K562 (cell line): Measurements from ENCODE around the gene AASDH. TPM values are rescaled to one million over a fixed set of nuclear protein-coding genes. Genes with fewer than 3 reads are reported as not detected.

Experiments used
- BACH1 ChIP-seq: fragments of 200-800 bp; sonication (Bioruptor generic); IDR thresholded peaks from 2 replicates; pipeline ENCODE4 v1.6.1; 2016; ENCODE audit warnings: missing genetic modification characterization, missing compliant biosample characterization
- CBX2 ChIP-seq: fragments of 200-600 bp; sonication (generic); IDR thresholded peaks from one replicate; pipeline ENCODE4 v1.6.1; 2012; ENCODE audit warnings: mild to moderate bottlenecking, low read length, inconsistent platforms; ENCODE audit not compliant: insufficient read depth, poor library complexity, severe bottlenecking
- COPS2 ChIP-seq: fragments of 450-650 bp; conservative IDR thresholded peaks from 2 replicates; pipeline ENCODE4 v1.6.1; 2016; ENCODE audit warnings: mild to moderate bottlenecking, moderate library complexity
- CSDE1 ChIP-seq, 2 experiments: fragments of 450-650 bp; IDR thresholded peaks; 2 replicates each; pipeline ENCODE4 v1.6.1; 2016; ENCODE audit warnings: mild to moderate bottlenecking in 1 of 2
- EHMT2 ChIP-seq: fragments of 450-650 bp; IDR thresholded peaks from 2 replicates; pipeline ENCODE4 v1.6.1; 2018; ENCODE audit warnings: antibody characterized with exemption
- ERF ChIP-seq: fragments of 450-650 bp; formaldehyde crosslinking; IDR thresholded peaks from 2 replicates; pipeline ENCODE4 v1.4.0; 2020; ENCODE audit warnings: mild to moderate bottlenecking, mixed read lengths
- FOXP1 ChIP-seq: sonication (generic); formaldehyde crosslinking; IDR thresholded peaks from 2 replicates; pipeline ENCODE4 v1.8.0; 2022; ENCODE audit warnings: mild to moderate bottlenecking, missing genetic modification reagents
- HMGN3 ChIP-seq: IDR thresholded peaks from 2 replicates; pipeline ENCODE4 v1.6.1; 2011; ENCODE audit warnings: borderline replicate concordance, low read depth, mild to moderate bottlenecking, mixed read lengths, low read length; ENCODE audit not compliant: insufficient read length; ENCODE audit errors: extremely low read depth
- MYC ChIP-seq, 2 experiments: fragments of 250-450 bp in 1 of 2; sonication (Bioruptor Pico) in 1 of 2; IDR thresholded peaks; 2 replicates each; pipeline versions ENCODE4 v1.5.1 to v1.6.1; 2012 to 2021; ENCODE audit warnings: low read depth in 2 of 2, borderline replicate concordance in 1 of 2, improper control_type of control experiment in 1 of 2, low read length in 1 of 2, mild to moderate bottlenecking in 1 of 2, moderate library complexity in 1 of 2
- PPARD ChIP-seq: fragments of 250-450 bp; sonication (Bioruptor Pico); IDR thresholded peaks from 2 replicates; pipeline ENCODE4 v1.8.0; 2022; ENCODE audit warnings: inconsistent platforms, mild to moderate bottlenecking, moderate library complexity
- RBM15 ChIP-seq: fragments of 200-400 bp; formaldehyde crosslinking; IDR thresholded peaks from 2 replicates; pipeline ENCODE4 v1.6.1; 2018; ENCODE audit warnings: mild to moderate bottlenecking, low read length, moderate library complexity; ENCODE audit not compliant: insufficient read depth
- RFX7 ChIP-seq: fragments of 250-450 bp; sonication (Bioruptor Pico); IDR thresholded peaks from 2 replicates; pipeline ENCODE4 v1.5.1; 2021; ENCODE audit warnings: mild to moderate bottlenecking
- SRSF9 ChIP-seq: fragments of 200-400 bp; formaldehyde crosslinking; IDR thresholded peaks from 2 replicates; pipeline ENCODE4 v1.6.1; 2017; ENCODE audit warnings: low read depth, low read length, borderline replicate concordance
- ZFP36 ChIP-seq: fragments of 150-350 bp; IDR thresholded peaks from 2 replicates; pipeline ENCODE4 v1.6.1; 2018; ENCODE audit warnings: low read length, low read depth; ENCODE audit not compliant: partially characterized antibody
- ZNF224 ChIP-seq: sonication (generic); formaldehyde crosslinking; IDR thresholded peaks from 2 replicates; pipeline ENCODE4 v1.8.0; 2022; ENCODE audit warnings: mild to moderate bottlenecking, missing genetic modification reagents
- ZNF76 ChIP-seq: fragments of 250-450 bp; sonication (Bioruptor Pico); IDR thresholded peaks from 2 replicates; pipeline ENCODE4 v1.4.0; 2020; ENCODE audit warnings: mild to moderate bottlenecking, moderate library complexity, borderline replicate concordance
- polyA plus RNA-seq, 8 experiments: library from polyadenylated mRNA; depleted of rRNA in 4 of 8; stranded (reverse) in 5 of 8; unstranded in 3 of 8; fragments of >200 nt; fragmentation: Nextera tagmentation in 2 of 8; fragmentation: Illumina TruSeq in 1 of 8; extraction: Ambion mirVana in 2 of 8; extraction: Trizol in 1 of 8; gene quantifications; 2 replicates each; pipeline versions ENCODE4 v1.2.1 to v1.2.3, GENCODE V29; 2011 to 2014; ENCODE audit warnings: inconsistent platforms in 1 of 8, missing spikeins in 1 of 8
- total RNA-seq, 7 experiments: library from RNA; depleted of rRNA in 6 of 7; stranded (reverse); fragments of >200 nt in 6 of 7; fragmentation: Illumina TruSeq in 2 of 7; extraction: Trizol in 2 of 7; gene quantifications; 2 replicates each; pipeline versions ENCODE4 v1.2.1 to v1.2.3, GENCODE V29; 2011 to 2021; ENCODE audit warnings: low replicate concordance in 1 of 7
- TF ChIP-seq, protein P1 (sequence below): sonication (generic); formaldehyde crosslinking; IDR thresholded peaks from 2 replicates; pipeline ENCODE4 v1.5.0; 2020; ENCODE audit warnings: missing genetic modification reagents
- TF ChIP-seq, protein P2 (sequence below): sonication (generic); formaldehyde crosslinking; IDR thresholded peaks from 2 replicates; pipeline ENCODE4 v1.8.1; 2023; ENCODE audit warnings: mild to moderate bottlenecking, missing genetic modification reagents
- TF ChIP-seq, protein P3 (sequence below): IDR thresholded peaks from 2 replicates; pipeline ENCODE4 v1.6.1; 2014; ENCODE audit warnings: antibody characterized with exemption
- TF ChIP-seq, protein P4 (sequence below), 2 experiments: fragments of 450-650 bp in 1 of 2; sonication (generic) in 1 of 2; formaldehyde crosslinking; conservative IDR thresholded peaks; 2 replicates each; pipeline versions ENCODE4 v1.4.0 to v1.8.1; 2020 to 2022; ENCODE audit warnings: mild to moderate bottlenecking in 1 of 2, missing genetic modification reagents in 1 of 2
- TF ChIP-seq, protein P5 (sequence below): fragments of 450-650 bp; IDR thresholded peaks from 2 replicates; pipeline ENCODE4 v1.6.1; 2017; ENCODE audit warnings: mild to moderate bottlenecking, moderate library complexity

The AASDH gene
- total and polyA plus RNA-seq, 9 of the 15 experiments (the other 6 are each of a cell fraction or from before 2014, with no cell fraction given): 8.6 to 29.7 (median 13.7) TPM

DNA sequence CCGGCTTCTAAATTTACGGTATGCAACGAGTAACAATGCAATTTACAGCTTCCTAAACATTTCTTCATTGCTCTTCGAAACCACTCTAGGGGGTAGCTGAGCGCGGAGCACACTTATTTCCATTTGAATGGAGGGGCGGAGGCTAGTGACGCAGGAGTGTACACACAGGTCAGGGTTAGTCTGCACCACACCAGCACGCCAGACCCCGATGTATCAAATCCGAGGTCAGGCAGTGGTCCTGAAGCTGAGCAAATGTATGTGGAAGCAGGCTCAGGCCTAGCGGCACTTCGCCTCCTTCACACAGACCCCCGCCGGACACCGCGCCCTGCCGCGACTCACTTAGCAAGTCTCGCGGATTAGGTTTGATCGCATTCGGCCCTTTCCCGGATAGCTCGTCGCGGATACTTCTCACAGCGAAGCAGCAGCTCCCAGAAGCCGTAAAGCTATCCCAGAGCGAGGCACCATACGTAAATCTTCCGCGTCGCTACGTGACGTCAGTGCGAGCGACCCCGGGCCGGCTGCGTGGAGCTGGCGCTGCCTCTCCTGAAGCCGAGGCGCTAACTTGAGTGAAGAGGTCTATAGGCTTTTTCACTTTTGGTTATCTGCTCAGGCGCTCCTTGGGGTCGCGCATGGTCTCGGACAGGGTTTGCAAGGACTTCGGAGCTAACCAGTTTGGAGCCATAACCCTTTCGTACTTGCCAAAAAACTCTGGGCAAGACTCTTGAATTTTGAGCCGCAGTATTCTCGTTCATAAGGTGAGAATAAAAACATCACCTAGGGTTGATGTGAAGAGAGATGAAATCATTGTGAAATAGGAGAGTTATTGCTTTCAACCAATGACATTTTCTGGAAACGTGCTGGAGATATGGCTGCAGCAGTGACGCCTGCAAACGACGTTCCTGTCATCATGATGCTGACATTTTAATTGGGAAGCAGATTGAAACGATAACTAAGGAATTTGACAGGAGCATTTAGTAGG is at the start of gene AASDH (continued):
- TF ChIP-seq, protein P1, sequence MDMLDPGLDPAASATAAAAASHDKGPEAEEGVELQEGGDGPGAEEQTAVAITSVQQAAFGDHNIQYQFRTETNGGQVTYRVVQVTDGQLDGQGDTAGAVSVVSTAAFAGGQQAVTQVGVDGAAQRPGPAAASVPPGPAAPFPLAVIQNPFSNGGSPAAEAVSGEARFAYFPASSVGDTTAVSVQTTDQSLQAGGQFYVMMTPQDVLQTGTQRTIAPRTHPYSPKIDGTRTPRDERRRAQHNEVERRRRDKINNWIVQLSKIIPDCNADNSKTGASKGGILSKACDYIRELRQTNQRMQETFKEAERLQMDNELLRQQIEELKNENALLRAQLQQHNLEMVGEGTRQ (CRISPR knock-in tag): no peak
- TF ChIP-seq, protein P2, sequence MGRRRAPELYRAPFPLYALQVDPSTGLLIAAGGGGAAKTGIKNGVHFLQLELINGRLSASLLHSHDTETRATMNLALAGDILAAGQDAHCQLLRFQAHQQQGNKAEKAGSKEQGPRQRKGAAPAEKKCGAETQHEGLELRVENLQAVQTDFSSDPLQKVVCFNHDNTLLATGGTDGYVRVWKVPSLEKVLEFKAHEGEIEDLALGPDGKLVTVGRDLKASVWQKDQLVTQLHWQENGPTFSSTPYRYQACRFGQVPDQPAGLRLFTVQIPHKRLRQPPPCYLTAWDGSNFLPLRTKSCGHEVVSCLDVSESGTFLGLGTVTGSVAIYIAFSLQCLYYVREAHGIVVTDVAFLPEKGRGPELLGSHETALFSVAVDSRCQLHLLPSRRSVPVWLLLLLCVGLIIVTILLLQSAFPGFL (CRISPR knock-in tag): no peak
- TF ChIP-seq, protein P3, sequence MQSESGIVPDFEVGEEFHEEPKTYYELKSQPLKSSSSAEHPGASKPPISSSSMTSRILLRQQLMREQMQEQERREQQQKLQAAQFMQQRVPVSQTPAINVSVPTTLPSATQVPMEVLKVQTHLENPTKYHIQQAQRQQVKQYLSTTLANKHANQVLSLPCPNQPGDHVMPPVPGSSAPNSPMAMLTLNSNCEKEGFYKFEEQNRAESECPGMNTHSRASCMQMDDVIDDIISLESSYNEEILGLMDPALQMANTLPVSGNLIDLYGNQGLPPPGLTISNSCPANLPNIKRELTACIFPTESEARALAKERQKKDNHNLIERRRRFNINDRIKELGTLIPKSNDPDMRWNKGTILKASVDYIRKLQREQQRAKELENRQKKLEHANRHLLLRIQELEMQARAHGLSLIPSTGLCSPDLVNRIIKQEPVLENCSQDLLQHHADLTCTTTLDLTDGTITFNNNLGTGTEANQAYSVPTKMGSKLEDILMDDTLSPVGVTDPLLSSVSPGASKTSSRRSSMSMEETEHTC: no peak
- TF ChIP-seq MYC (IDR thresholded peaks at IDR 0.05; ENCODE audit: low read depth, low read length): peak; percentile 95
- TF ChIP-seq MYC (CRISPR knock-in tag; IDR thresholded peaks at IDR 0.05; ENCODE audit: borderline replicate concordance, low read depth): peak; percentile 84
- peak; percentile 85 for TF ChIP-seq FOXP1
- TF ChIP-seq ERF: no peak
- TF ChIP-seq RBM15: no peak
- TF ChIP-seq ZNF76 (CRISPR knock-in tag): no peak
- peak; percentile 69 for TF ChIP-seq HMGN3
- TF ChIP-seq SRSF9: no peak
- TF ChIP-seq CSDE1 (IDR thresholded peaks at IDR 0.05): peak in 1 of 2 experiments; percentile 93; a peak in 2 of 4 replicates
- TF ChIP-seq ZNF224: no peak
- TF ChIP-seq CBX2: no peak
- no peak for TF ChIP-seq EHMT2
- TF ChIP-seq, protein P4, sequence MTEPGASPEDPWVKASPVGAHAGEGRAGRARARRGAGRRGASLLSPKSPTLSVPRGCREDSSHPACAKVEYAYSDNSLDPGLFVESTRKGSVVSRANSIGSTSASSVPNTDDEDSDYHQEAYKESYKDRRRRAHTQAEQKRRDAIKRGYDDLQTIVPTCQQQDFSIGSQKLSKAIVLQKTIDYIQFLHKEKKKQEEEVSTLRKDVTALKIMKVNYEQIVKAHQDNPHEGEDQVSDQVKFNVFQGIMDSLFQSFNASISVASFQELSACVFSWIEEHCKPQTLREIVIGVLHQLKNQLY (CRISPR knock-in tag; conservative IDR thresholded peaks at IDR 0.05): no peak
- no peak for TF ChIP-seq COPS2
- TF ChIP-seq RFX7 (CRISPR knock-in tag): no peak
- TF ChIP-seq, protein P5, sequence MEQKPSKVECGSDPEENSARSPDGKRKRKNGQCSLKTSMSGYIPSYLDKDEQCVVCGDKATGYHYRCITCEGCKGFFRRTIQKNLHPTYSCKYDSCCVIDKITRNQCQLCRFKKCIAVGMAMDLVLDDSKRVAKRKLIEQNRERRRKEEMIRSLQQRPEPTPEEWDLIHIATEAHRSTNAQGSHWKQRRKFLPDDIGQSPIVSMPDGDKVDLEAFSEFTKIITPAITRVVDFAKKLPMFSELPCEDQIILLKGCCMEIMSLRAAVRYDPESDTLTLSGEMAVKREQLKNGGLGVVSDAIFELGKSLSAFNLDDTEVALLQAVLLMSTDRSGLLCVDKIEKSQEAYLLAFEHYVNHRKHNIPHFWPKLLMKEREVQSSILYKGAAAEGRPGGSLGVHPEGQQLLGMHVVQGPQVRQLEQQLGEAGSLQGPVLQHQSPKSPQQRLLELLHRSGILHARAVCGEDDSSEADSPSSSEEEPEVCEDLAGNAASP: no peak
- no peak for TF ChIP-seq PPARD (CRISPR knock-in tag)
- TF ChIP-seq ZFP36: no peak
- no peak for TF ChIP-seq BACH1 (tag)
